Suprapubic skin (tissue), 4 donors: ENCODE measurements around the gene ARHGEF12.

Experiments
- EP300 ChIP-seq: sonication (generic); formaldehyde crosslinking; IDR thresholded peaks from one replicate; pipeline ENCODE4 v1.6.1; 2017; ENCODE audit warnings: antibody characterized with exemption
- POLR2A ChIP-seq, 2 donors: fragments of 450-650 bp; IDR thresholded peaks; one replicate each; pipeline ENCODE4 v1.6.1; 2017; ENCODE audit warnings: antibody characterized with exemption in 2 of 2, mild to moderate bottlenecking in 2 of 2, moderate library complexity in 2 of 2
- POLR2AphosphoS5 ChIP-seq, 3 donors: sonication (generic); formaldehyde crosslinking; IDR thresholded peaks; one replicate each; pipeline ENCODE4 v1.6.1; 2017; ENCODE audit warnings: antibody characterized with exemption in 3 of 3
- TF ChIP-seq, protein P1 (sequence below), 2 donors: fragments of 200-600 bp in 1 of 2; fragments of 450-650 bp in 1 of 2; sonication (generic) in 1 of 2; IDR thresholded peaks; one replicate each; pipeline ENCODE4 v1.5.1; 2016 to 2019; ENCODE audit warnings: antibody characterized with exemption in 2 of 2, mild to moderate bottlenecking in 1 of 2, moderate library complexity in 1 of 2

DNA sequence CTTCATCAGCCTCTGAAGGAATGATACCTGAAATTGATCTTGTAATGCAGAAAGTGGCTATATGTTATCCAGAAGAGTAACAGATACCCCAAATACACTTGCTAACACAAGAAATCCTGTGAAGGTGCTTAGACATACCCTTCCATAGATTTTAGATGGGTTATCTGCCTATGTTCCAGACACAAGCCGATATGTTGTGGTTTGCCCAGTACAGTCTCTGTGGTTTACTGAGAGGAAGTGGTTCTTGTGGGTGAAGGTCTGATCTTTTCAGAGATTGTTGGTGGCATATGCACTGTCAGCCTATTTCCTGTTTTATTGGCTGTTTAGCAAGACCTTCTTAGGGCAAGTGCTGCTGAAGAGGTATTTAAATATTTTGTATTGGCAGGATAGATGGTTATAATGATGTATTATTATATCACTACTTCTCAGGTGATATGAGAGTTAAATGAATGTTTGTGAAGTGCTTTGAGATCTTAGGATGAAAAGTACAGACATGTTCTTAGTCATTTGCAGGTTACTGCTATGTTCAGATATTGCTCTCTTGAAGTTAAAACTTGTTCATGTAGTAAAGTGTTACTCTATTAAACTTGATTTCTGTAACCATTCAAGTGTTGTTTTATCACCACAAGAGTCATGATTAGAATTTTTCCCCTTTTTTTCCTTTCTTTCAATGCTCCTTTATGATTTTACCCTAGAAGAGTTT lies 8.2 kb downstream of the ARHGEF12 start:
- TF ChIP-seq, protein P1, sequence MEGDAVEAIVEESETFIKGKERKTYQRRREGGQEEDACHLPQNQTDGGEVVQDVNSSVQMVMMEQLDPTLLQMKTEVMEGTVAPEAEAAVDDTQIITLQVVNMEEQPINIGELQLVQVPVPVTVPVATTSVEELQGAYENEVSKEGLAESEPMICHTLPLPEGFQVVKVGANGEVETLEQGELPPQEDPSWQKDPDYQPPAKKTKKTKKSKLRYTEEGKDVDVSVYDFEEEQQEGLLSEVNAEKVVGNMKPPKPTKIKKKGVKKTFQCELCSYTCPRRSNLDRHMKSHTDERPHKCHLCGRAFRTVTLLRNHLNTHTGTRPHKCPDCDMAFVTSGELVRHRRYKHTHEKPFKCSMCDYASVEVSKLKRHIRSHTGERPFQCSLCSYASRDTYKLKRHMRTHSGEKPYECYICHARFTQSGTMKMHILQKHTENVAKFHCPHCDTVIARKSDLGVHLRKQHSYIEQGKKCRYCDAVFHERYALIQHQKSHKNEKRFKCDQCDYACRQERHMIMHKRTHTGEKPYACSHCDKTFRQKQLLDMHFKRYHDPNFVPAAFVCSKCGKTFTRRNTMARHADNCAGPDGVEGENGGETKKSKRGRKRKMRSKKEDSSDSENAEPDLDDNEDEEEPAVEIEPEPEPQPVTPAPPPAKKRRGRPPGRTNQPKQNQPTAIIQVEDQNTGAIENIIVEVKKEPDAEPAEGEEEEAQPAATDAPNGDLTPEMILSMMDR (IDR thresholded peaks at IDR 0.05) = no peak
- TF ChIP-seq POLR2A (IDR thresholded peaks at IDR 0.05) = no peak
- no peak for TF ChIP-seq EP300
- TF ChIP-seq POLR2AphosphoS5 (IDR thresholded peaks at IDR 0.05) = no peak
